Natural killer cell (primary cell): ENCODE results near the gene TGM2. TPM values are rescaled to one million over a fixed set of nuclear protein-coding genes. Genes with fewer than 3 reads are reported as not detected.

Source experiments
- ATAC-seq, 3 donors: fragments of 150-1000 bp in 2 of 3; fragments of 200-7000 bp in 1 of 3; cut with Tn5 transposase; 1 replicate in 1 of 3; 2 replicates in 2 of 3; pipeline ENCODE4 v1.10.0; 2021; ENCODE audit warnings: mild to moderate bottlenecking in 2 of 3, moderate library complexity in 2 of 3
- DNase-seq, 2 donors: peaks; one replicate each; pipeline versions ENCODE4 v3.0.0 to v3.0.0-alpha.2; 2013 to 2021; ENCODE audit warnings: mixed read lengths in 1 of 2
- H3K27ac ChIP-seq: one replicate; pipeline ENCODE4 v1.5.1; 2013; ENCODE audit warnings: mild to moderate bottlenecking, low read length
- H3K27me3 ChIP-seq: one replicate; pipeline ENCODE4 v1.6.1; 2013; ENCODE audit warnings: low read length; ENCODE audit not compliant: control insufficient read depth, insufficient read depth
- H3K36me3 ChIP-seq: one replicate; pipeline ENCODE4 v1.6.1; 2013; ENCODE audit warnings: low read length; ENCODE audit not compliant: control insufficient read depth, insufficient read depth
- H3K4me1 ChIP-seq: one replicate; pipeline ENCODE4 v1.6.1; 2013; ENCODE audit warnings: low read length; ENCODE audit not compliant: control insufficient read depth, insufficient read depth
- H3K4me3 ChIP-seq: one replicate; pipeline ENCODE4 v1.5.1; 2013; ENCODE audit warnings: low read length
- H3K9me3 ChIP-seq: one replicate; pipeline ENCODE4 v1.6.1; 2013; ENCODE audit warnings: low read length; ENCODE audit not compliant: control insufficient read depth, insufficient read depth
- H3K27ac Mint-ChIP-seq, 2 donors: one replicate each; pipeline ENCODE4 v1.8.0; 2022; ENCODE audit warnings: mild to moderate bottlenecking in 2 of 2, mixed read lengths in 2 of 2, moderate library complexity in 1 of 2
- H3K27me3 Mint-ChIP-seq, 2 donors: one replicate each; pipeline ENCODE4 v1.8.0; 2022; ENCODE audit warnings: low read depth in 2 of 2, mixed read lengths in 2 of 2
- H3K36me3 Mint-ChIP-seq: one replicate; pipeline ENCODE4 v1.8.0; 2022; ENCODE audit warnings: mixed read lengths
- H3K4me1 Mint-ChIP-seq, 2 donors: one replicate each; pipeline ENCODE4 v1.8.0; 2022; ENCODE audit warnings: mixed read lengths in 2 of 2
- H3K4me3 Mint-ChIP-seq: one replicate; pipeline ENCODE4 v1.8.0; 2022; ENCODE audit warnings: mild to moderate bottlenecking, moderate library complexity, mixed read lengths
- H3K9me3 Mint-ChIP-seq, 2 donors: one replicate each; pipeline ENCODE4 v1.8.0; 2022; ENCODE audit warnings: mixed read lengths in 2 of 2
- WGBS: methylation state at CpG from one replicate; pipeline ENCODE4 v1.1.7; 2013; ENCODE audit warnings: missing lambda C conversion rate; ENCODE audit not compliant: insufficient coverage; 5-methylcytosine and 5-hydroxymethylcytosine counted together
- intact Hi-C: fragments of 100-400 bp; cut with micrococcal nuclease; formaldehyde crosslinking; loops from one replicate; pipeline ENCODE4 v1.14.2; 2022
- total RNA-seq, 4 donors: library from RNA; stranded (reverse); fragments of 120-200 nt in 1 of 4; gene quantifications; one replicate each; pipeline versions ENCODE4 v1.2.3 to v1.2.4, GENCODE V29; 2013 to 2022
- TF ChIP-seq, protein P1 (sequence below): fragments of 200-600 bp; IDR thresholded peaks from one replicate; pipeline ENCODE4 v1.8.0; 2022; ENCODE audit warnings: antibody characterized with exemption

TGM2 gene
- total RNA-seq, 3 donors from 2014 or later (not counting 1 experiment from before 2014, with no cell fraction given) = 0.33 TPM; not detected in 1

DNA sequence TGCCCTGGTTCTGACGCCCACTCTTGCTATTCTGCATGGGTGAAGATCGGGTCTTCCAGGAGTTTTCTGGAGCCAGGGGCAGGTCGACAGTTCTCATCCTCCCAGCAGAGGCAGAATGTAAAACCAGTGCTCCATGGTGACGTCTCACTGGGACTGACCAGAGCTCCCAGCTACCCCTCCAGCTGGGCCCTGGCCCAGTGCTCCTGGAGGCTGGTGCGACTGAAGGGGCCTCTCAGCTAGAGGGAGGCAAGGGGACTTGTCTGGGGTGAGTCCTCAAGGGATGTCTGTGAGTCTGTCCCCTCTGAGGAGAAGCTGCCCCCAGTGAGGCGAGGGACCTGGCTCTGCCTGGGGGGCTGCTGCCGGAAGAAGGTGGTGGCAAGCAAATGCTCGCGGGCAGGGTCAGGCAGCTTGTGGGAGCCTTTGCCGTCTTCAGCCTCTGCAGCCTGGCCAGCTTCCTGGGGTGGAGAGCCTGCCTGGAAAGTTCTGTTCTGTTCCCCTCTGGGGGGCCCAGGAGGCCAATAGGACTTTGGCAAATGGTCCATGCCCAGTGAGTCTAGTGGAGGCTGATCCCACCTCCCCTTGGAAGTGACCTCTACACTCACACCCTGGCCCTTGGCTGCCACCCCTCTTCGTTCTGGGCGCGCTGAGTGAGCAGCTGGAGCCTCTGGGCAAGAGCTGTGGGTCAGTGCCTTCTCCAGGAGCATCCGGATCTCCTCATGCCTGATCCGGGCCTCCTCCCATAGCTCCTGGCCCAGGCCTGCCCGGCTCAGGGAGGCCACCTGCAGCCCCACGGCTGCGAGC, 47.9 kb upstream of the TGM2 start:
- DNase-seq = no peak
- H3K4me1 Mint-ChIP-seq = no peaks in the 10 kb centered on the region
- no peak overlapping the region for H3K4me3 Mint-ChIP-seq
- peaks cover 7 to 8% of the 10 kb centered on the region in 2 donors for H3K27me3 Mint-ChIP-seq
- H3K4me3 ChIP-seq = no peak overlapping the region
- H3K9me3 ChIP-seq = no peaks in the 10 kb centered on the region
- TF ChIP-seq, protein P1, sequence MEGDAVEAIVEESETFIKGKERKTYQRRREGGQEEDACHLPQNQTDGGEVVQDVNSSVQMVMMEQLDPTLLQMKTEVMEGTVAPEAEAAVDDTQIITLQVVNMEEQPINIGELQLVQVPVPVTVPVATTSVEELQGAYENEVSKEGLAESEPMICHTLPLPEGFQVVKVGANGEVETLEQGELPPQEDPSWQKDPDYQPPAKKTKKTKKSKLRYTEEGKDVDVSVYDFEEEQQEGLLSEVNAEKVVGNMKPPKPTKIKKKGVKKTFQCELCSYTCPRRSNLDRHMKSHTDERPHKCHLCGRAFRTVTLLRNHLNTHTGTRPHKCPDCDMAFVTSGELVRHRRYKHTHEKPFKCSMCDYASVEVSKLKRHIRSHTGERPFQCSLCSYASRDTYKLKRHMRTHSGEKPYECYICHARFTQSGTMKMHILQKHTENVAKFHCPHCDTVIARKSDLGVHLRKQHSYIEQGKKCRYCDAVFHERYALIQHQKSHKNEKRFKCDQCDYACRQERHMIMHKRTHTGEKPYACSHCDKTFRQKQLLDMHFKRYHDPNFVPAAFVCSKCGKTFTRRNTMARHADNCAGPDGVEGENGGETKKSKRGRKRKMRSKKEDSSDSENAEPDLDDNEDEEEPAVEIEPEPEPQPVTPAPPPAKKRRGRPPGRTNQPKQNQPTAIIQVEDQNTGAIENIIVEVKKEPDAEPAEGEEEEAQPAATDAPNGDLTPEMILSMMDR = no peak
- H3K27ac Mint-ChIP-seq = no peak overlapping the region
- no peaks in the 10 kb centered on the region for H3K27me3 ChIP-seq
- WGBS = 81% methylated on average over 18 of the region's 18 CpGs
- H3K27ac ChIP-seq = no peak overlapping the region
- intact Hi-C loops = no loop called here
- H3K36me3 ChIP-seq = no peaks in the 10 kb centered on the region
- ATAC-seq = no peak
- H3K4me1 ChIP-seq = peaks cover 2% of the 10 kb centered on the region
- no peaks in the 10 kb centered on the region for H3K9me3 Mint-ChIP-seq
- H3K36me3 Mint-ChIP-seq = no peaks in the 10 kb centered on the region

- DNase-seq = no peak
- H3K27ac Mint-ChIP-seq = no peak overlapping the region
- TF ChIP-seq, protein P1 = no peak
- intact Hi-C loops = no loop called here
- no peak overlapping the region for H3K27ac ChIP-seq
- no peak for ATAC-seq
- H3K4me1 ChIP-seq = peaks cover 2% of the 10 kb centered on the region
- no peaks in the 10 kb centered on the region for H3K36me3 Mint-ChIP-seq
- no peaks in the 10 kb centered on the region for H3K4me1 Mint-ChIP-seq
- no peaks in the 10 kb centered on the region for H3K27me3 ChIP-seq
- WGBS = 90% methylated on average over 7 of the region's 9 CpGs
- H3K36me3 ChIP-seq = no peaks in the 10 kb centered on the region
- H3K27me3 Mint-ChIP-seq = peaks cover 8 to 10% of the 10 kb centered on the region in 2 donors
- no peak overlapping the region for H3K4me3 Mint-ChIP-seq
- no peaks in the 10 kb centered on the region for H3K9me3 Mint-ChIP-seq
- H3K9me3 ChIP-seq = no peaks in the 10 kb centered on the region
- no peak overlapping the region for H3K4me3 ChIP-seq
Observed at GRCh38 chr20:38211200-38212097, 46.4 kb upstream of the TGM2 start.

DNA sequence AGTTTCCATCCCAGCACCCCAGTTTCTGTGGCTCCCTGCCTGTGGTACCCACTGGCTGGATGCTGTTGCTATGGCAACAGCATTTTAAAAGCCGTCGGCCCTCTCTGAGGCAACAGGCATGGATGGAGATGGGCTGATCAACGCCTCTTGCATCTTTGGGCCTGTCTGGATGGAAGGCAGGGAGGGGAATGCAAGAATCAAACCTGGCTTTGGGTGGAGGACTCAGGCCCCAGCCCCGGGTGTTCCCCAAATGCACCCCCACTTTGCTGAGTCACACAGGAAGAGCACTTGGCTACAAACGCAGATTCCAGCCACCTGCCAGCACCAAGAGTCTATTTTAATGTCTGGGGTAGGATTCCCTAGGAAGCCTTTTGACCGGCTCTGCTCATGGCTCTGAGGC, 45.7 kb upstream of the TGM2 start:
- no peak for DNase-seq
- H3K4me1 ChIP-seq = peaks cover 2% of the 10 kb centered on the region
- H3K4me3 ChIP-seq = no peak overlapping the region
- H3K27me3 ChIP-seq = no peaks in the 10 kb centered on the region
- no peak overlapping the region for H3K27ac ChIP-seq
- H3K36me3 ChIP-seq = no peaks in the 10 kb centered on the region
- ATAC-seq = no peak
- Mint-ChIP-seq H3K27ac (no peak overlapping the region), H3K4me1 (no peaks in the 10 kb centered on the region), H3K27me3 (peaks cover 8 to 17% of the 10 kb centered on the region in 2 donors), H3K4me3 (no peak overlapping the region), H3K36me3 (no peaks in the 10 kb centered on the region), H3K9me3 (no peaks in the 10 kb centered on the region)
- no peaks in the 10 kb centered on the region for H3K9me3 ChIP-seq
- WGBS = 51% methylated on average over 6 of the region's 6 CpGs
- TF ChIP-seq, protein P1 = no peak
- intact Hi-C loops = no loop called here
